Hepatocyte (in vitro differentiated cells): ENCODE results near the gene OTOG. TPM values are rescaled to one million over a fixed set of nuclear protein-coding genes. Genes with fewer than 3 reads are reported as not detected.

ENCODE experiments used
- DNase-seq: peaks from one replicate; pipeline ENCODE4 v3.0.0-alpha.2; 2016; ENCODE audit warnings: low spot score
- H2AFZ ChIP-seq: fragments of 200-600 bp; sonication (generic); 2 replicates; pipeline ENCODE4 v1.6.0; 2016; ENCODE audit warnings: antibody characterized with exemption, mild to moderate bottlenecking
- H3K27ac ChIP-seq: fragments of 200-600 bp; sonication (generic); 2 replicates; pipeline ENCODE4 v1.5.1; 2016; ENCODE audit warnings: mild to moderate bottlenecking
- H3K27me3 ChIP-seq: fragments of 200-600 bp; sonication (generic); 2 replicates; pipeline ENCODE4 v1.6.1; 2016
- H3K36me3 ChIP-seq: fragments of 200-600 bp; sonication (generic); replicated peaks from 2 replicates; pipeline ENCODE4 v1.5.1; 2016; ENCODE audit warnings: low read depth; ENCODE audit not compliant: insufficient read depth
- H3K4me1 ChIP-seq: fragments of 200-600 bp; sonication (generic); 2 replicates; pipeline ENCODE4 v1.5.1; 2016; ENCODE audit warnings: mild to moderate bottlenecking, moderate library complexity; ENCODE audit not compliant: insufficient read depth
- H3K4me2 ChIP-seq: fragments of 200-600 bp; sonication (generic); 2 replicates; pipeline ENCODE4 v1.6.0; 2016
- H3K4me3 ChIP-seq: fragments of 200-600 bp; sonication (generic); 2 replicates; pipeline ENCODE4 v1.5.1; 2016; ENCODE audit warnings: mild to moderate bottlenecking
- H3K79me2 ChIP-seq: fragments of 200-600 bp; sonication (generic); 2 replicates; pipeline ENCODE4 v1.6.0; 2017; ENCODE audit warnings: mild to moderate bottlenecking
- H3K9me2 ChIP-seq: fragments of 200-600 bp; sonication (generic); replicated peaks from 2 replicates; pipeline ENCODE4 v1.6.0; 2017; ENCODE audit warnings: mild to moderate bottlenecking; ENCODE audit not compliant: insufficient read depth
- H3K9me3 ChIP-seq: fragments of 200-600 bp; sonication (generic); 2 replicates; pipeline ENCODE4 v1.5.1; 2016; ENCODE audit warnings: low read depth, mild to moderate bottlenecking
- H4K20me1 ChIP-seq: fragments of 200-600 bp; sonication (generic); 2 replicates; pipeline ENCODE4 v1.6.0; 2016; ENCODE audit warnings: mild to moderate bottlenecking; ENCODE audit not compliant: insufficient read depth, poor library complexity, severe bottlenecking
- EZH2 ChIP-seq: fragments of 200-600 bp; sonication (generic); IDR thresholded peaks from 2 replicates; pipeline ENCODE4 v1.6.1; 2016; ENCODE audit warnings: antibody characterized with exemption, mild to moderate bottlenecking, borderline replicate concordance
- EZH2phosphoT487 ChIP-seq: fragments of 200-600 bp; sonication (generic); IDR thresholded peaks from one replicate; pipeline ENCODE4 v1.6.1; 2018; ENCODE audit warnings: antibody characterized with exemption, mild to moderate bottlenecking, low read depth, moderate library complexity; ENCODE audit not compliant: unreplicated experiment, severe bottlenecking
- WGBS: methylation state at CpG from one replicate; pipeline ENCODE4 v1.1.6; 2016; ENCODE audit warnings: low lambda C conversion rate; ENCODE audit errors: missing lambda C conversion rate; 5-methylcytosine and 5-hydroxymethylcytosine counted together
- polyA plus RNA-seq: library from polyadenylated mRNA; unstranded; fragments of >200 nt; fragmentation: Nextera tagmentation; extraction: Ambion mirVana; gene quantifications from 2 replicates; pipeline ENCODE4 v1.2.1, GENCODE V29; 2016
- total RNA-seq: library from RNA; depleted of rRNA; stranded (reverse); fragments of >200 nt; gene quantifications from 2 replicates; pipeline ENCODE4 v1.2.3, GENCODE V29; 2014
- TF ChIP-seq, protein P1 (sequence below): fragments of 200-600 bp; sonication (generic); IDR thresholded peaks from 2 replicates; pipeline ENCODE4 v1.5.1; 2016; ENCODE audit warnings: antibody characterized with exemption, mild to moderate bottlenecking; ENCODE audit not compliant: poor library complexity

OTOG gene, protein sequence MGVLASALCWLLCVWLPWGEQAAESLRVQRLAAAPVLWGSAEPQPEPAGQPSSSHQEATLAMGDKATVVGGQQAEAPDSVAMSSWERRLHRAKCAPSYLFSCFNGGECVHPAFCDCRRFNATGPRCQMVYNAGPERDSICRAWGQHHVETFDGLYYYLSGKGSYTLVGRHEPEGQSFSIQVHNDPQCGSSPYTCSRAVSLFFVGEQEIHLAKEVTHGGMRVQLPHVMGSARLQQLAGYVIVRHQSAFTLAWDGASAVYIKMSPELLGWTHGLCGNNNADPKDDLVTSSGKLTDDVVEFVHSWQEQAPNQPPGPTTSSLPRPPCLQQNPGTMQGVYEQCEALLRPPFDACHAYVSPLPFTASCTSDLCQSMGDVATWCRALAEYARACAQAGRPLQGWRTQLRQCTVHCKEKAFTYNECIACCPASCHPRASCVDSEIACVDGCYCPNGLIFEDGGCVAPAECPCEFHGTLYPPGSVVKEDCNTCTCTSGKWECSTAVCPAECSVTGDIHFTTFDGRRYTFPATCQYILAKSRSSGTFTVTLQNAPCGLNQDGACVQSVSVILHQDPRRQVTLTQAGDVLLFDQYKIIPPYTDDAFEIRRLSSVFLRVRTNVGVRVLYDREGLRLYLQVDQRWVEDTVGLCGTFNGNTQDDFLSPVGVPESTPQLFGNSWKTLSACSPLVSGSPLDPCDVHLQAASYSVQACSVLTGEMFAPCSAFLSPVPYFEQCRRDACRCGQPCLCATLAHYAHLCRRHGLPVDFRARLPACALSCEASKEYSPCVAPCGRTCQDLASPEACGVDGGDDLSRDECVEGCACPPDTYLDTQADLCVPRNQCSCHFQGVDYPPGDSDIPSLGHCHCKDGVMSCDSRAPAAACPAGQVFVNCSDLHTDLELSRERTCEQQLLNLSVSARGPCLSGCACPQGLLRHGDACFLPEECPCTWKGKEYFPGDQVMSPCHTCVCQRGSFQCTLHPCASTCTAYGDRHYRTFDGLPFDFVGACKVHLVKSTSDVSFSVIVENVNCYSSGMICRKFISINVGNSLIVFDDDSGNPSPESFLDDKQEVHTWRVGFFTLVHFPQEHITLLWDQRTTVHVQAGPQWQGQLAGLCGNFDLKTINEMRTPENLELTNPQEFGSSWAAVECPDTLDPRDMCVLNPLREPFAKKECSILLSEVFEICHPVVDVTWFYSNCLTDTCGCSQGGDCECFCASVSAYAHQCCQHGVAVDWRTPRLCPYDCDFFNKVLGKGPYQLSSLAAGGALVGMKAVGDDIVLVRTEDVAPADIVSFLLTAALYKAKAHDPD (N-terminal part only)
- total RNA-seq: 0.16 and 0.27 TPM in 2 replicates
- 0.06 and 2.0 TPM in 2 replicates for polyA plus RNA-seq

DNA sequence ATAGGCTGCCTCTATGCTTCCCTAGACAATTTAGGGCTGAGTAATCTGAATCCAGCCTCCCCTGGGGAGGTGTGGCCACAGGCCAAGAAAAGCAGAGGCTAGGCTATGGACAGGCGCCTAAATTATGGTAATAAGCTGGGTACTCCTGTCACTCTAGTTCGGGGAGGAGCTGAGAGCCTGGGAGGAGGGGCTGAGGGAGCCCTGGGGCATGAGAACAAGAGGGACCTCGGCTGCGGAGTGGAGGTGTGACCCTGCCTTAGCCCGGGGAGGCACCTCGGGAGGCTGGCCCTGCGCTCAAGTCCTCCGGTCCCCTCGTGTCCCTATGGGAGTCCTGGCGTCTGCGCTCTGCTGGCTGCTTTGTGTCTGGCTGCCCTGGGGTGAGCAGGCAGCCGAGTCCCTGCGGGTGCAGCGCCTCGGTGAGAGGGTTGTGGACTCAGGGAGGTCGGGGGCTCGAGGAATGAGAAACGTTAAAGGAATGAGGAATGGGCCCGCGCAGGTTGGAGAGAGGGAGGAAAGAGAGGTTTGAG, at the start of gene OTOG:
TSS of gene OTOG (plus strand) at position 209 of the 527 bp plus-strand sequence. CDS start at position 323, 114 bp downstream.
- H4K20me1 ChIP-seq: no peaks in the 10 kb centered on the region
- H3K4me3 ChIP-seq: no peak within 1 kb of the TSS
- no peak within 1 kb of the TSS for H2AFZ ChIP-seq
- TF ChIP-seq, protein P1, sequence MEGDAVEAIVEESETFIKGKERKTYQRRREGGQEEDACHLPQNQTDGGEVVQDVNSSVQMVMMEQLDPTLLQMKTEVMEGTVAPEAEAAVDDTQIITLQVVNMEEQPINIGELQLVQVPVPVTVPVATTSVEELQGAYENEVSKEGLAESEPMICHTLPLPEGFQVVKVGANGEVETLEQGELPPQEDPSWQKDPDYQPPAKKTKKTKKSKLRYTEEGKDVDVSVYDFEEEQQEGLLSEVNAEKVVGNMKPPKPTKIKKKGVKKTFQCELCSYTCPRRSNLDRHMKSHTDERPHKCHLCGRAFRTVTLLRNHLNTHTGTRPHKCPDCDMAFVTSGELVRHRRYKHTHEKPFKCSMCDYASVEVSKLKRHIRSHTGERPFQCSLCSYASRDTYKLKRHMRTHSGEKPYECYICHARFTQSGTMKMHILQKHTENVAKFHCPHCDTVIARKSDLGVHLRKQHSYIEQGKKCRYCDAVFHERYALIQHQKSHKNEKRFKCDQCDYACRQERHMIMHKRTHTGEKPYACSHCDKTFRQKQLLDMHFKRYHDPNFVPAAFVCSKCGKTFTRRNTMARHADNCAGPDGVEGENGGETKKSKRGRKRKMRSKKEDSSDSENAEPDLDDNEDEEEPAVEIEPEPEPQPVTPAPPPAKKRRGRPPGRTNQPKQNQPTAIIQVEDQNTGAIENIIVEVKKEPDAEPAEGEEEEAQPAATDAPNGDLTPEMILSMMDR: no peak
- TF ChIP-seq EZH2: no peak
- TF ChIP-seq EZH2phosphoT487: no peak
- H3K4me1 ChIP-seq: no peaks in the 10 kb centered on the region
- no peak within 1 kb of the TSS for H3K27ac ChIP-seq
- H3K27me3 ChIP-seq: no peaks in the 10 kb centered on the region
- H3K36me3 ChIP-seq: no peaks in the 10 kb centered on the region
- H3K9me3 ChIP-seq: no peaks in the 10 kb centered on the region
- H3K4me2 ChIP-seq: peak within 1 kb of the TSS; percentile 31
- 8% methylated on average over 17 of the region's 20 CpGs for WGBS
- peaks cover 15% of the 10 kb centered on the region for H3K79me2 ChIP-seq
- DNase-seq: no peak
- H3K9me2 ChIP-seq: no peaks in the 10 kb centered on the region

DNA sequence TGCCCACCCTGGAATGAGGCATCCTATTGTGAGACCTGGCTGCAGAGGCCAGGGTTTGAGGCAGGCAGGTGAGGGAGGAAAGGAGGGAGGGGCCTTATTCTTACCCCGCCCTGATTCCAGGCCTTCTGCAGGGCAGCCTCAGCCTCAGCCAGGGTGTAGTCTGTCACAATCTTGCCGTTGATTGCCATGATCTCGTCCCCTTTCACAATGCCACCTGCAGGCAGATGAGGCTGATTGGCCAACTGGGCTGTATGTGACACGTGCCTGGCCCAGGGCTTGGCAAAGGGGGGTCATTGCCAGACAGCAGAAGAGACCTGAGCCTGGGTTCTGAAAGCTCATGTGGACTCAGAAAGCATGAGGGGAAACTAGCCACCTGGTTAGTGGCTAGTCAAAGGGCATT, 49.0 kb upstream of the OTOG start:
- Histone ChIP-seq H3K9me3 (no peaks in the 10 kb centered on the region), H3K36me3 (no peaks in the 10 kb centered on the region), H3K27me3 (no peaks in the 10 kb centered on the region), H3K4me2 (no peak overlapping the region), H2AFZ (no peak overlapping the region), H3K4me3 (no peak overlapping the region), H3K4me1 (no peaks in the 10 kb centered on the region), H3K27ac (no peak overlapping the region), H3K79me2 (no peaks in the 10 kb centered on the region), H4K20me1 (no peaks in the 10 kb centered on the region), H3K9me2 (no peaks in the 10 kb centered on the region)
- DNase-seq: no peak
- 58% methylated on average over 4 of the region's 4 CpGs for WGBS
- no peak for TF ChIP-seq EZH2
- TF ChIP-seq, protein P1: no peak
- no peak for TF ChIP-seq EZH2phosphoT487

DNA sequence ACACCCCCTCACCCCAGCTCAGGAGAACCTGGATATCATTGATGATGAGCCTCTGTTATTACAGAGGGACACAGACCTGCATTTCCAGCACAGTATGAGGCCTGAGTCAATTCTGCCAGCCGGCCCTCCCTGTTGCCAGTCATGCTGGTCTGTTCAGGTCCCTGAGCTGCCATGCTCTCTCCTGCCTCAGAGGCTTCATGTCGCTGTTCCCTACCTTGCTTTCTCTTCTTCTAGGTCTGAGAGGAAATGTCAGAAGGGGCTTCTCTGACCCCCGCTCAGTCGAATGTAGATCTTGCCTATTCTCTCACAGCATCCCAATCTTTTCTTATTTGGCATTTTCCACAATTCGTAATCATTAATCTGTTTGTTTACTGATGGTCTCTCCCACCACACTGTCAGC, 48.6 kb upstream of the OTOG start:
- Histone ChIP-seq H3K27me3 (no peaks in the 10 kb centered on the region), H3K36me3 (no peaks in the 10 kb centered on the region), H3K27ac (no peak overlapping the region), H3K4me1 (no peaks in the 10 kb centered on the region), H3K4me3 (no peak overlapping the region), H3K4me2 (no peak overlapping the region), H3K9me2 (no peaks in the 10 kb centered on the region), H2AFZ (no peak overlapping the region), H3K9me3 (no peaks in the 10 kb centered on the region), H3K79me2 (no peaks in the 10 kb centered on the region), H4K20me1 (no peaks in the 10 kb centered on the region)
- TF ChIP-seq EZH2phosphoT487: no peak
- no peak for TF ChIP-seq EZH2
- TF ChIP-seq, protein P1: no peak
- DNase-seq: no peak
- WGBS: 66% methylated on average over 5 of the region's 5 CpGs
